HCEC 1CT (cell line): ENCODE measurements around the gene TTC7B.

Experiments
- DNase-seq: peaks from one replicate; pipeline ENCODE4 v3.0.0-alpha.2; 2017

The TTC7B gene

DNA sequence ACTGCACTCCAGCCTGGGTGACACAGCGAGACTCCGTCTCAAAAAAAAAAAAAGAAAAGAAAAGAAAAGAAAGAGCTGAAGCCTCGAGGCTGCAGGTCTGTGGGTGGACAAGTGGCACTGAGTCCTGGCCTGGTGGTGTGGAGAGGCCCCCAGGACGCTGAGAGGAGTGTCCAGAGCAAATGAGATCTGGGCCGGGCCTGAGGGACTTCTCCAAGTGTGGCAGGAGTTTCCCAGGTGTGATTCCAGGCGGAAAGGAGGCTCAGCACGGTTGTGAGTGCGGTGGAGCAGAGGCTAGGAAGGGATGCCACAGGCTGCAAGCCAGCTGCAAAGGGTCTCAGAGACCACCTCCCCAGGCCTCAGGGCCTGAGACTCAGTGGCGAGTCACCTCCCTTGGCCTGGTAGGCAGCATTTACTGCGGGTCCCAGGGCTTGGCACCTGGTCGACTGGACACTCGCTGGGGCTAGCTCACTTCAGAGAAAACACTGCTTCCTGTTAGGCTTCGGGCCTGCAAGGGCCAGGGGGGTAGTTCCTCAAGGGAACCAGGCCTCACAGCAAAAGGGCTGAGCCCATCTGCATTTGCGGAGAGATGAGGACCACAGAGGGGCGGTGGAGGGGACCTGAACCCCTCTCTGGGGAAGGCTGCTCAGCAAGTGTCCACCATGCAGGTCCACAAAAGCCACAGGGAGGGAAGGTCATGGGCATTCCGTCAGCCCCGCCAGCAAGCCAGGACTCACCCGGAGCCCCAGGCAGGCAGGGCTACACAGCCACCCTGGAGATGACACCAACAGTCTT, 11.7 kb downstream of the TTC7B start:
- no peak for DNase-seq

DNA sequence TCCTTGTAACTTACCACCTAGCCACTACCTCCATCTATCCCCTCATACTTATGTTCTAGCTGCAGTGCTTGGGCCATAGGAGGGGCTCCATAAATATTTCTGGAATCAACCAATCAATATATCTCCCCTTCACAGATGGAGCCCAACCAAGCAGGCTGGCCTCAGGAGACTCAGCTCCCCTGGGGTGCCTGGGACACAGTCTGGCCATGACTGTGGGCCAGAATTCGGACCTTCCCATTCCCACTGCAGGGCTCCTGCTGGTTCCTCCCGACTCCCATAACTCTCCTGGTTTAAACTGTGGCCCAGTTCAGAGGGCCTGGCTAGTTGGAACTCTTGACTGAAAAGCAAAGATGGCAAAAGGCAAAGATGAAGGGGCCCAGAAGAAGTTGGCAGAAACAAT, 13.0 kb downstream of the TTC7B start:
- DNase-seq, result no peak

DNA sequence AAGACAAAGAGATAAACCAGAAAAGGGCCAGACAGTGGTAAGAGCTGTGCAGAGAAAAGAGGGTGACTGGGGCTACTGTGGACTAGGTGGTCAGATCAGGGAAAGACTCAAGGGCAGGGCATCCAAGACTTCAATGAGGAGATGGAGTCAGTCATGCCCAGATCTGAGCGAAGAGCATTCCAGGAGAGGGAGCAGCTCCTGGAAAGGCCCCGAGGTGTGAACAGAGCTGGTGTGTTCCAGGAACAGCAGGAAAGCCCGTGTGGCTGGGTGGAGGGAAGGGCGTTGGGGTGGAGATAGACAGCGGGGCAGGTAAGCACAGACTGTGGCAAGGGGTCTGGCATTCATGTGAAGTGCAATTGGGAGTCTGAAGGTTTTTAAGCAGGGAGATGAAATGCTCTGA, 16.8 kb downstream of the TTC7B start:
- no peak for DNase-seq

DNA sequence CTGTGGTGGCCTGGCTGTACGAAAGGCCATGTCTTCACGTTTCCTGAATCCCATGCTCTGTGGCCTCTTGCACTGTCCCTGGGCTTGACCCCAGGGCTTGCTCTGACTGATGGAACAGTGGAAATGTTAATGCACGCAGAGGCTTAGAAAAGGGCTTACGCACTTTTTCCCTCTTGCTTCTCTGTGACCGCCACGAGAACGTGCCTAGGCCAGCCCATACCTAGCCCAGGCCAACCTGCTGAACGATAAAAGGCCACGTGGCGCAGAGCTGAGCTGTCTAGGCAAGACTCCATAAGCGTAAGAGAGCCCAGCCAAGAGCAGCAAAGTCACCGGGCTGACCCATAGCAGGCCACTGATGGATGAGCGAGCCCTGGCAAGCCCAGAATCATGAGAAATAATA, 18.3 kb downstream of the TTC7B start:
- no peak for DNase-seq

DNA sequence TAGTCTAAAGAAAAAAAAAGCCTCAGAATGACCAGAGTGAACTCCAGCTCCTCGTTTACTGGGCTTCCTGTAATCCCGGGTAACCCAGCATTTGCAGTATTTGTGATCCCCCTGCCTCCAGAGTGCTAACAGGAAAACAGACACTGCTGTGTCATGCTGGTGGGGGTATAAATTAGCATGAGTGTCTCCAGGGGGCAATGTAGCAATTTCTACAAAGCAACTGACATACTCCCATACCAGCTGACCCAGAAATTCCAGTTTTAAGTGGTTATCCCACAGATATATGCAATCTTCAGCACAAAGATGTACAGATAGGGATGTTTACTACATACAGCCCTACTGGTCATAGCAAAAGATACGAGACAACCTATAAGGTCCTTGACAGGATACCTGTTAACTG, 18.8 kb downstream of the TTC7B start:
- DNase-seq, result no peak

DNA sequence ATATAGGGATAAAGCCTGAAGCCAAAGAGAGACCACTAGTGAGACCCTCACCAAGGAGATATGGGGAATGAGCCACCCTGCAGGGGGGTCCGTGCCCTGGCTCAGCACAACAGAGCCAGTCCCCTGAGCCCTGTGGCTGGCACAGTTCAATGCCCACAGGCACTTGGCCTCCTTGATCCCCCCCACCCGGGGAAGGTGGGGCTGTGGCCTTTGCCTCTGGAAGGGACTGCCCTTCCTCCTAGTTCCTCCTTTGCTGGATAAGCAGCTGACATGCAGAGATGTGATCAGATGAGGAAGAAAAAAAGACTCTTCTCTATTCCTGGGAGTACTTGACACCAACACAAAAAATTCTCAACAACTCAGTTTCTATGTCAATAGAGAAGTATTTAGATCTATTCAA, 19.9 kb downstream of the TTC7B start:
- no peak for DNase-seq

DNA sequence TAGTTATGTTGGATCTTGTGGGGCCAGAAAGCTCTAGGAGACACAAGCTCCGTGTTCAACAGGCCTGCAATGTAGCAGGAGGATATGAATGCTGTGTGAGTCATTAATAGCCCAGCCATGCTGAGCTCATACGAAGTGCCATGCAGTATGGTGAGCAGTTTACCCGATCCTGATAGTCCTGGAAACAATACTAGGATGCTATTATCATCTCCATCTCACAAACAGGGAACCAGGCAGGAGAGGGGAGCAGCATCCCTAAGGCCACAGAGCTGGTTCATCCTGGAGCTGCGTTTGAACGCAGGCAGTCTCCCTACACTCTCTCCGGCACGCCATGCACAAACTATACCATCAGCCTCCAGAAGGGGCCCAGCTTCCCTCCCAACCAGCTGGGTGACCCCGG, 20.5 kb downstream of the TTC7B start:
- peak; percentile 89 for DNase-seq

DNA sequence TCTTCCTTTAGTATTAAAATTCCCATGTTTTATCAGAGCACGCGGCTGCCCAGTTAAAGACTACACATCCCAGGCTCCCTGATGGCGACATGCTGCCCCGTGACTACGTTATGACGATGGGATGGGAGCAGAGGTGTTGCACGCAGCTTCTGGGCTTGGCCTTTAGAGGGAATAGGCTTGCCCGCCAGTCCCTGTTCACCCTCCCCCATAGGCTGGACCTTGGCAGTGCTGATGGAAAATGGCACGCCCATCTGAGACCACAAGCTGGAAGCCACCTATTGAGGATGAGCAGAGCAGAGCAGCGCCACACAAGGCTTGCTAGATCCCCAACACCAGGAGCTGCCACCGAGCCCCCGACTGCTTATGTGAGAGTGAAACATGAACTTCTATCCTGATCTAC, 24.7 kb downstream of the TTC7B start:
- DNase-seq, result no peak

DNA sequence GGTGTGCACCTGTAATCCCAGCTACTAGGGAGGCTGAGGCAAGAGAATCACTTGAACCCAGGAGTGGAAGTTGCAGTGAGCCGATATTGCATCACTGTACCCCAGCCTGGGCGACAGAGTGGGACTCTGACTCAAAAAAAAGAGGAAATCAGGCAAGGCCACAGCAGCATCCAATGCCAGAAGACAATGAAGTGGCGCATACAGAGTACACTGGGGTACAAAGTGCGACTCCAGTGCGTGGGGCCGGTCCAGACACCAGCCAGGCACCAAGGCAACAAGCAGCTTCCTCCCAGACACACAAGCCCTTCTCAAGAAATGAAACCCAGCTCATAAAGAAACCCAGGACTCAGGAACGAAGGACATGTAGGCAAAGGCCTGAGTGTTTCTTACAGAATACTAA, 28.2 kb downstream of the TTC7B start:
- no peak for DNase-seq

DNA sequence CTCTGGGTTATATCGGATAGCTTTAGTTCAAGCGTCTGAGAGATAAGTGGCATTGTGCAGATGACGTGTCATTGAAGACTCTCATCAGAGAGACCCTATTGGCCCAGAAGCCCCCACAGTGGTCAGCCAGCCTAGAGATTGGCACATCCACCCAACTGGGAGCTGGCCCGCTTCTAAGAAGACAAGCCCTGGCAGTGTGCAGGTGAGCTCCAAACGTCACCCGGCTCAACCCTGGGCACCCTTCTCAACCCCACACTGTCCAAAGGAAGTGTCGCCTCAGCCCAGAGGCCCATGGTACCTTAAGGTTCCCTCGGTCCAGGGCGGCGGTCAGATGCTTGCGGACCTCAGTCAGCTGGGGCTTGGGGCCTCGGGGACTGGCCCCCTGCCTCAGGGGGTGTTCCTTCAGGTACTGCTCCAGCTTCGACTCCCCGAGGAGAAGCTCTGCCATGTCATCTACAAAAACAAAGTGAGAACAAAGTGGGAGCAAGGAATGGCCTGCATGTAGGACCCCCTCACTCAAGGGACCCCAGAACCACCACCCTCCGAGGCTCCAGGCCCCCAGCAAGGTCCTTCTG, 30.3 kb downstream of the TTC7B start:
- DNase-seq, result no peak

DNA sequence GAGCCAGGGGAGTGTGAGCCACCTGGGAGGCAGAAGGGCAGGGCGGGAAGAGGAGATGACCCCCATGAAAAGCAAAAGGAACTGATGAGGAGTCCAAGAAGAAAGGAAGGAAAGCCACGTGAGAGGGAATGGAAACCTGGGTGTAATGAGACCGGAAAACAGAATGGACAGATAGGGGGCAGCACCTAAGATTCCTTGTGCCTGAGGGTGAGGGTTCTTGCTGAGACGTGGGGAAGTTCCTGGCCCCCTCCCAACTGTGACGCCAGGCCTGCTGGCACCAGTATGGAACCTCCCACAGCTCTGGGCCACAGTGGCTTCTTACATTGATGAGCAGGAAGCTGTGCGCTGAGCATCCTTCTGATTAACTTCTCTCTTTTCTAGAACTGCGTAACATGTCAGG, 30.8 kb downstream of the TTC7B start:
- DNase-seq, result no peak

DNA sequence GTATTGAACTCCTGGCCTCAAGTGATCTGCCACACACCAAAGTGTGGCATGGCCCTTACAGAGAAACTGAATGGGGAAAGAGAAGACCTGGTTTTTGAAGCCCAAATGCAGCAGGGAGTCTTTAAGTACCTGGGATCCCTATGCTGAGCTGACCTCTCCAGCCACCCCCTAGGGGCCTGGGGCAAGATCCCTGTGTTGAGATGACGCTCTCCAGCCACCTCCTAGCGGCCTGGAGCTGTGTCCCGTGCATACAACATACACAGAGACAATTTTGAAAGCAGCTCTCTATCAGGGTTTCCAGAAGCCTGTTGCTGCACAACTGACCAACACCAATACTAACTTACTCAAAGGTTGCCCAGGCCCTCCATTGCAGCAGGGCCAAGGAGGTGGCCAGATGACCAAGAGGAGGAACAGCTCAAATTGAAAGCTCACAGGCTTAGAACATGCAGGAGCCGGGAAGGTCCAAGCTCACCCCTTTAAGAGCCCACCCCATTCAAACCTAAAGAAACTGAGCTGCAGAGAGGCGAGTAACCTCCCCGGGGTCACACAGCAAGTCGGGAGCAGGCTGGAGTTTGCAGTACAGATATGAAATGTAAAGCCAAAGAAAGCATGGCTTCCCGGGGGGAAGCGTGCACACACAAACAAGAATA, 31.5 kb downstream of the TTC7B start:
- no peak for DNase-seq

DNA sequence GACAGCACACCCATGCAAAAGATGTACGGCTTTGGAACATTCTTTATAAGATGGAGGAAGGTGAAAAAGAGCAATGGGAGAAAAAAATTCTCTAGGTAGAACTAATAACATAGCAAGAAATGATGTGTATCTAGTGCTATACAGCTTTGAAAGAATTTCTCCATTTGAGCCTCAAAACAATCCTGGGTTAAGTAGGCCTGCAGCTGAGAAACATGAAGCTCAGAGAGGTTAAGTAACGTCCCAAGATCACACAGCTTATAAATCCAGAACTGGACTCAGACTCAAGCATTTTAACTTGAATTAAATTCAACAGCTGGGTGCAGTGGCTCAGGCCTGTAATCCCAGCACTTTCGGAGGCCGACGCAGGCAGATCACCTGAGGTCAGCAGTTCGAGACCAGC, 32.9 kb downstream of the TTC7B start:
- DNase-seq, result no peak

DNA sequence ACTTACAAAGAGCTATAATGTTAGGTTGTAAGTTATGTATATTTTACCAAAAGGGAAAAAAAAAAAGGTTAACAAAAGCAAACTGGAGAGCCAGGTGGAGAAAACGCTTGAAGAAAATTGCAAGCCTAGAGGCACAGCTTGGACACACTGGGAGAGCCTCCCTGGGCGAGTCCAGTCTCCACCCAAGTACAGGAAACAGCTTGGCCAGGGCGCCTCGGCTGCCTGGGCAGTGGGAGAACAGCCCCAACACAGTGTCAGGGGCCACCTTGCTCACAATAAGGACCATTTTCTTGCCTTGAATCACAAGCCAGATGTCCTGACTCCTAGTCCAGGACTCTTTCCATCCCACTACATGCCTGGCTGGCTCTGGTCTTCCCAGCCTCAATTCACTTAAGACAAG, 33.3 kb downstream of the TTC7B start:
- DNase-seq, result no peak

DNA sequence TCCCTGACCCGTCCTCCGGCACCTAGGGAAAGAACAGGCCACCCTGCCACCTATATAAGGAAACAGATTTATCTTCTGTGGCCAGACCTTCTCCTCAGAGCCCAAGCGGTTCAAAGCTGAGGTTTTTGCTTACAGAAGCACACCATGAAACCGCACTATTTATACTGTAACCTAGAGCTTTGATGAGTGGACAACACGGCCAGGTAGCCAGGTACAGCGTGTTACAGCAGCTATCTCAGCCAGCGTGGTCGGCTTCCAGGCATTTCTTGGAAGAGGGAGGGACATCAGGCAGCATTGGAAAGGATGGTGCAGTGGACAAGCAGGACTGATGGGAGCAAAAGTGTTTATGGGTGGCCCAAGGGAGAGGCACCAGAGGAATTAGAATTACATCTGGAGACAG, 34.4 kb downstream of the TTC7B start:
- DNase-seq, result no peak

DNA sequence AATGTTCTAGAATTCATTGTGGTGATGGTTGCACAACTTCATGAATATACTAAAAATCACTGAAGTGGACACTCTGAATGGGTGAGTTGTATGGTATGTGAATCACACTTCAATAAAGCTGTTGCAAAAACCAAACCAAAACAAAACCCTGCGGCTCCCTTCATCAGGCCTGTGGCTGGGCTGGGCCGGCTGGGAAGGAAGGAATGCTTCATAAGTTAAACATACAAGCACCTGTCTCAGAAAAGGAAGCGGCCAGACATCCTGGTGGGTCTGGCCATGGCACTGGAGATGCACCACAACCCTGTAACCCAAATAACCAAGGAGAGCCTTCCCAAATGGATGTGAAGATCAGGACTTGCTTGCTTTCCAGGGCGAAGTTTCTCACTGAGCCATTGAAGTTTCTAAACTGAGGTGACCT, 34.9 kb downstream of the TTC7B start:
- DNase-seq, result peak; percentile 71

DNA sequence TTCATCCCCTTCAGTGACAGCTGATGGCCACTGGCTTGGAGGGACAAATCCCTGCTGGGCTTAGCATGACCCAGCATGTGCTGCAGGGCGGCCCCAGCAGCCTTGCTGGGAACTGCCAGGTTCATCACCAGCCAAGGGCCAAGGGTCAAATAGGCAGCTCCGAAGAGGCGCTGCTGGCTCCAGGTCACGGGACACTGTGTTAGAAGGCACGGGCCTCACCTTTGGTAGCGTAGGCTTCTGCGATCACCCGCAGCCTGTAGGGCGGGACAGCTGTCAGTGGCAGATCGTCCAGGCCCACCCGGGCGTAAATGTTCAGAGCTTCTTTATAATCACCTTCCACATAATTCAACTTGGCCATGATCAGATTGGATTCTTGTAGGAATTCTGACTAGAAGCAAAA, 35.7 kb downstream of the TTC7B start:
- no peak for DNase-seq

DNA sequence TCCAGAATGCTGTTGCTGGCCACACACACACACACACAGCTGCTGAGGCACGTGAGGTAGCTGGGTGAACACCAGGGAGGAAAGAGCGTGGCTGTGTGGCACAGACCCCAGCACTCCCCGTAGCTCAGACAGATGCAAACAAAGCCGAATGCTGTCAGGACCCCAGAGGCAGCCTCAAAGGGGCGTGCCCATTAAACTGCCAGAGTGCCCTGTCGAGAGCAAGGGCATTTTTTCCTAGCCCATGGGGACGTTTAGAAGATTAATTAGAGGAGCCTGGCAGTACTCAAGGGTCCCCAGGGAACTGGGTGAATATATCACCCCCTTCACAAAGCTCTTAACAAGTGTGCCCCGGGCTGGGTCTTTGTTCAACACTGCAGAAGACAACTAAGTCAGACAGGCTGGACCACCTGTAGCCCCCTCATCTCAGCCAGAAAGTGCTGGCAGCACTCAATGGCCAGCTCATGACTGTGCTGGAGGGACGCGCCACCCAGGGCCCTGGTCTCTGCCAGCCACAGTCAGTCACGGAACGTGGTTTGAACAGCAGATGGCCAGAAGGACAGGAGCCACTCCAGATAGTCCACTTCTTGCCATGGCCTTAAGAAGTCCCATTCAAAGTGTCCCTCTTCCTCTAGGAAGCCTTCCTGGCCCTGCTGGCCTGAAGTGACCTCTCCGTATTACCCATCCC, 37.5 kb downstream of the TTC7B start:
- DNase-seq, result no peak

DNA sequence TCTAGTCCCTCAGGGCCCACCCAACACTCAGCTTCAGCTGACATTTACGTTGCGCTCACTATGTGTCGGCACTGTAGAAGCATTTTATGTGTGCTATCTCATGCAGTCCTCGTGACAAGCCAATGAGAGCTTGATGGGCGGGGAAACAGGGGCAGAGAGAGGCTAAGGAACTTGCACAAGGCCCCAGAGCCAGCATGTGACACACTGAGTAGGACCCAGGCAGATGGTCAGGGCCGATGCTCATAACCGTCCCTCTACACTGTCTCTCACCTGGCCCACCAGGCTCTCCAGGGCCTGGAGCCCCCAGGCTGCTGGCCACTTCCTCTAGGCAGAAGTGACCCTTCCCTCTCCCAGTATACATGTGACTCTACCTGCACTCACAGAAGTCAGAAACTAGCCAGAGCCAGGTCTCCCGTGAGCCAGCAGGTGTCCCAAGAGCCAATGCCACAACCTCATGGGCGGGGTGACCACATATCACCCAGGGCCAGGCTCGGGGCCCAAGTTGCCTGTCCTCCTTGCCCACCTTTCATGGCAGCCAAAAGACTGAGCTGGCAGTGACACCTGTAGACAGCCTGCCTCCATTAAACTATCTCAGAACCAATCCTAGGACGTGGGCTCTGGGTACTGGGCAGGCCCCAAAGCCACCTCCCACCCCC, 38.3 kb downstream of the TTC7B start:
- no peak for DNase-seq

DNA sequence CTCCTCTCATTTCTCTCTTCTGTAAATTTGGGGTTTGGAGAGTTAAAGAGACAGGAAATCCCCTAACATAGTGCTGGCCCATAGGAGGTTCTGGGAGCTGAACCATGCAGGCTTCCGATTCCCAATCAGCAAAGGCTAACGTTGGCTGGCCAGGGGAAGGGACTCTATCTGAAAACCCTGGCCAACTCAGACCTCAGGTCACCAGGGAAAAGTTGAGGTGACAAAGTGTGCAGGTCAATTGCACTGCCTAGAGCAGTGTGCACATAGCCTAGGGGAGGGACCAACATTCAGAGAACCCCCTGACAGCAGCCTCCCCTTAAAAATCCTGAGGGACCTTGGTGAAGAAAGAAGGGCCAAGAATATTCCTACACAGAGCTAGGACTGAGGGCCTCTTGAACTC, 38.9 kb downstream of the TTC7B start:
- DNase-seq, result no peak

DNA sequence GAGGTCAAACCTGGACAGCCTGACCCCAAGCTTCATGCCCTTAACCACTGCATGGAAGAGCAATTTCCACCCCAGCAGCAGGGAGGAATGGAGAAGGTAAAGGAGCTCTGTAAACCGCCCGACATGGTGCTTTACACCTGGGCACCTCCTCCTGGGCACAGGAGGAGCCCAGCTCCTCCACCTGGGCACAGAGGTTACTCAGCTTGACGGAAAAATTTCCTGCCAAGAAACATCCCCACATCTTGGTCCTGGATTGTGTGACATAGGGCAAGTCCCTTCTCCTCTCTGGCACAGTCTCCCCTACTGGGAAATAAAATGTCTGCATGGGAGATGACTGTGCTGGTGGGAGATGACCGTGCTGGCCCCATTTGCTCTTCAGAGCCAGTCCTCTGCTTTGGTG, 40.8 kb downstream of the TTC7B start:
- DNase-seq, result no peak

DNA sequence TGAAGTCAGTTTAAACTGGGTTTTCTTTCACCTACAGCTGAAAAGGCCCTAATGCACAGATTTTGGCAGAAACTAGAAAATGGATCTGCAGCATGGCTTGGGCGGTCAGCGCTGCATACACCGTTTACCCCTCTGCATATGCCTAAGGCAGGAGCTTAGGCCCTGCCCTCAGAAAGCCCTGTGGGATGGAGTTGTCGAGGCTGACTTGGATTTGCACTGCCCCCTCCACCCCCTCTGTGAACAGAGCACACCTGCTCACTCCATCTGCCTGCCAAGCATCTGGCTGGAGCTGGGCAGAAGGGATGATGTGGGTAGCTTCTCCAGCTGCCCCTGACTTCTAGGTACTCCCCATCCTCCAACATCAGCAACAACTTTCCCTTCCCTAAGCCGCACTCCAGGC, 41.9 kb downstream of the TTC7B start:
- DNase-seq, result no peak

DNA sequence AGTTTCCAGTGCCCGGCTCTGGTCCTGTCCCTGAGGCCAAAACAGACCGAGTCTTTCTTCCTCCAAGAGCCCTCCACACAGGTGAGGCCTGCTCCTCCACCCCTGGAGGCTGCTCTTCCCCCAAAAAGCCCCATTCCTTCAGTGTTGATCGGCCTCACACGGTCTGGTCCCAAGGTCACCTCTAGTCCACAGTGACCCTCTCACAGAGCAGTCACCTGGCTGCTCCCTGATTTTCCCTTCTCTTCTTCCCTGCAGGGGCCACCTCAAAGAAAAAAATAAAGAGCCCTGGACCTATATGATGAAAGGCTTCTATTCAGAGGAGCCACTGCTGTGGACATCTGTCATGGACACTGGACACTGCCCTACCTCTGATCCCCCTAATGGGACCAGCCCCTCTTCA, 42.5 kb downstream of the TTC7B start:
- DNase-seq, result no peak

DNA sequence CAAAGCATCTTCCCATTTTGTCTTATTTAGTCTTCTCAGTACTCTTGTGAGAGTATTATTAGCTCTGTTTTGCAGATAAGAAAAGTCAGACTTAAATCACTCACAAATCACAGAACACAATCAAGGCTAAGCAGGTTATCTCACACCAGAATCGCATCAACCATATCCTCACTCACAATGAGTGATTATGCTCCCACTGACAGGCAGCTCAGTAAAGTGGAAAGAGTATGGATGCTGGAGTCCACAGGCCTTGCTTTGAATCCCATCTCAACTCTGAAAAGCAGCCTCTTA, 43.1 kb downstream of the TTC7B start:
- DNase-seq, result no peak
